Measurements from ENCODE around the gene GRAMD1B.

GRAMD1B gene

GRCh38 chr11:123429913-123430720 is at the start of gene GRAMD1B:
Gene GRAMD1B (plus strand): TSS chr11:123430269. CDS start chr11:123430793, 524 bp downstream.
- no peak within 1 kb of the TSS for H3K27ac ChIP-seq (ENCODE audit: low read depth, low read length)
- H3K4me1 ChIP-seq (ENCODE audit: control insufficient read depth in 5 of 5, insufficient read depth in 5 of 5, low read length in 5 of 5) = peaks cover 0 to 21% (median 13%) of the 10 kb centered on the region in 5 donors
- H3K4me3 ChIP-seq (ENCODE audit: low read depth in 1 of 5, low read length in 5 of 5) = peak within 1 kb of the TSS; percentile 46 to 76 (median 65)
- peak within 1 kb of the TSS in 3 of 5 donors; percentile 19 to 58 (median 44) for H3K9ac ChIP-seq (ENCODE audit: low read length in 5 of 5)
- H3K27me3 ChIP-seq (ENCODE audit: control insufficient read depth in 5 of 5, insufficient read depth in 4 of 5, low read length in 5 of 5) = peaks cover 7 to 29% (median 14%) of the 10 kb centered on the region in 5 donors
- H3K9me3 ChIP-seq (ENCODE audit: control insufficient read depth in 5 of 5, low read length in 5 of 5) = no peaks in the 10 kb centered on the region
- no peaks in the 10 kb centered on the region for H3K36me3 ChIP-seq (ENCODE audit: control insufficient read depth in 5 of 5, insufficient read depth in 5 of 5, low read length in 5 of 5)

- H3K36me3 ChIP-seq (ENCODE audit: control insufficient read depth in 5 of 5, insufficient read depth in 5 of 5, low read length in 5 of 5) = no peaks in the 10 kb centered on the region
- peaks cover 0 to 7% (median 4%) of the 10 kb centered on the region in 5 donors for H3K27me3 ChIP-seq (ENCODE audit: control insufficient read depth in 5 of 5, insufficient read depth in 4 of 5, low read length in 5 of 5)
- no peak overlapping the region for H3K9ac ChIP-seq (ENCODE audit: low read length in 5 of 5)
- H3K4me3 ChIP-seq (ENCODE audit: low read depth in 1 of 5, low read length in 5 of 5) = no peak overlapping the region
- H3K27ac ChIP-seq (ENCODE audit: low read depth, low read length) = no peak overlapping the region
- H3K4me1 ChIP-seq (ENCODE audit: control insufficient read depth in 5 of 5, insufficient read depth in 5 of 5, low read length in 5 of 5) = peaks cover 0 to 6% (median under 1%) of the 10 kb centered on the region in 5 donors
- no peaks in the 10 kb centered on the region for H3K9me3 ChIP-seq (ENCODE audit: control insufficient read depth in 5 of 5, low read length in 5 of 5)
These were observed 48.9 kb upstream of the GRAMD1B start for GRCh38 chr11:123381149-123381548.

- Histone ChIP-seq H3K27ac (ENCODE audit: low read depth, low read length) (no peak overlapping the region), H3K9me3 (ENCODE audit: control insufficient read depth in 5 of 5, low read length in 5 of 5) (no peaks in the 10 kb centered on the region), H3K4me3 (ENCODE audit: low read depth in 1 of 5, low read length in 5 of 5) (no peak overlapping the region), H3K36me3 (ENCODE audit: control insufficient read depth in 5 of 5, insufficient read depth in 5 of 5, low read length in 5 of 5) (no peaks in the 10 kb centered on the region), H3K9ac (ENCODE audit: low read length in 5 of 5) (no peak overlapping the region), H3K27me3 (ENCODE audit: control insufficient read depth in 5 of 5, insufficient read depth in 4 of 5, low read length in 5 of 5) (peaks cover 0 to 7% (median 5%) of the 10 kb centered on the region in 5 donors), H3K4me1 (ENCODE audit: control insufficient read depth in 5 of 5, insufficient read depth in 5 of 5, low read length in 5 of 5) (peaks cover 0 to 6% (median 0%) of the 10 kb centered on the region in 5 donors)
These were observed 48.1 kb upstream of the GRAMD1B start for GRCh38 chr11:123381817-123382554.

- H3K9me3 ChIP-seq (ENCODE audit: control insufficient read depth in 5 of 5, low read length in 5 of 5) = no peaks in the 10 kb centered on the region
- H3K27ac ChIP-seq (ENCODE audit: low read depth, low read length) = no peak overlapping the region
- H3K4me1 ChIP-seq (ENCODE audit: control insufficient read depth in 5 of 5, insufficient read depth in 5 of 5, low read length in 5 of 5) = peaks cover 0 to 6% (median 0%) of the 10 kb centered on the region in 5 donors
- H3K4me3 ChIP-seq (ENCODE audit: low read depth in 1 of 5, low read length in 5 of 5) = no peak overlapping the region
- no peak overlapping the region for H3K9ac ChIP-seq (ENCODE audit: low read length in 5 of 5)
- H3K27me3 ChIP-seq (ENCODE audit: control insufficient read depth in 5 of 5, insufficient read depth in 4 of 5, low read length in 5 of 5) = peaks cover 0 to 8% (median 1%) of the 10 kb centered on the region in 5 donors
- H3K36me3 ChIP-seq (ENCODE audit: control insufficient read depth in 5 of 5, insufficient read depth in 5 of 5, low read length in 5 of 5) = no peaks in the 10 kb centered on the region
These were observed 47.5 kb upstream of the GRAMD1B start for GRCh38 chr11:123382555-123383074.

GRCh38 chr11:123384116-123384515 is 46.0 kb upstream of the GRAMD1B start:
- Histone ChIP-seq H3K27me3 (ENCODE audit: control insufficient read depth in 5 of 5, insufficient read depth in 4 of 5, low read length in 5 of 5) (peaks cover 0 to 8% (median 0%) of the 10 kb centered on the region in 5 donors), H3K9ac (ENCODE audit: low read length in 5 of 5) (no peak overlapping the region), H3K9me3 (ENCODE audit: control insufficient read depth in 5 of 5, low read length in 5 of 5) (no peaks in the 10 kb centered on the region), H3K27ac (ENCODE audit: low read depth, low read length) (no peak overlapping the region), H3K36me3 (ENCODE audit: control insufficient read depth in 5 of 5, insufficient read depth in 5 of 5, low read length in 5 of 5) (no peaks in the 10 kb centered on the region), H3K4me3 (ENCODE audit: low read depth in 1 of 5, low read length in 5 of 5) (no peak overlapping the region), H3K4me1 (ENCODE audit: control insufficient read depth in 5 of 5, insufficient read depth in 5 of 5, low read length in 5 of 5) (peaks cover 0 to 6% (median 0%) of the 10 kb centered on the region in 5 donors)

- no peak overlapping the region for H3K27ac ChIP-seq (ENCODE audit: low read depth, low read length)
These were observed 43.1 kb upstream of the GRAMD1B start for GRCh38 chr11:123386796-123387510.

GRCh38 chr11:123388640-123389039 is 41.4 kb upstream of the GRAMD1B start:
- peaks cover 0 to 6% (median 0%) of the 10 kb centered on the region in 5 donors for H3K4me1 ChIP-seq (ENCODE audit: control insufficient read depth in 5 of 5, insufficient read depth in 5 of 5, low read length in 5 of 5)
- H3K36me3 ChIP-seq (ENCODE audit: control insufficient read depth in 5 of 5, insufficient read depth in 5 of 5, low read length in 5 of 5) = no peaks in the 10 kb centered on the region
- H3K4me3 ChIP-seq (ENCODE audit: low read depth in 1 of 5, low read length in 5 of 5) = no peak overlapping the region
- H3K9ac ChIP-seq (ENCODE audit: low read length in 5 of 5) = no peak overlapping the region
- peaks cover 0 to 4% (median 0%) of the 10 kb centered on the region in 5 donors for H3K27me3 ChIP-seq (ENCODE audit: control insufficient read depth in 5 of 5, insufficient read depth in 4 of 5, low read length in 5 of 5)
- no peaks in the 10 kb centered on the region for H3K9me3 ChIP-seq (ENCODE audit: control insufficient read depth in 5 of 5, low read length in 5 of 5)
- no peak overlapping the region for H3K27ac ChIP-seq (ENCODE audit: low read depth, low read length)

More at GRCh38 chr11:123386796-123387510, 43.1 kb upstream of the GRAMD1B start:
- H3K9ac ChIP-seq (ENCODE audit: low read length in 5 of 5) = no peak overlapping the region
- H3K4me3 ChIP-seq (ENCODE audit: low read depth in 1 of 5, low read length in 5 of 5) = no peak overlapping the region
- no peaks in the 10 kb centered on the region for H3K9me3 ChIP-seq (ENCODE audit: control insufficient read depth in 5 of 5, low read length in 5 of 5)
- peaks cover 0 to 6% (median 0%) of the 10 kb centered on the region in 5 donors for H3K4me1 ChIP-seq (ENCODE audit: control insufficient read depth in 5 of 5, insufficient read depth in 5 of 5, low read length in 5 of 5)
- H3K36me3 ChIP-seq (ENCODE audit: control insufficient read depth in 5 of 5, insufficient read depth in 5 of 5, low read length in 5 of 5) = no peaks in the 10 kb centered on the region
- H3K27me3 ChIP-seq (ENCODE audit: control insufficient read depth in 5 of 5, insufficient read depth in 4 of 5, low read length in 5 of 5) = peaks cover 0 to 4% (median 0%) of the 10 kb centered on the region in 5 donors

- H3K4me1 ChIP-seq (ENCODE audit: control insufficient read depth in 5 of 5, insufficient read depth in 5 of 5, low read length in 5 of 5) = no peaks in the 10 kb centered on the region
- no peaks in the 10 kb centered on the region for H3K9me3 ChIP-seq (ENCODE audit: control insufficient read depth in 5 of 5, low read length in 5 of 5)
- H3K9ac ChIP-seq (ENCODE audit: low read length in 5 of 5) = no peak overlapping the region
- H3K27ac ChIP-seq (ENCODE audit: low read depth, low read length) = no peak overlapping the region
- H3K4me3 ChIP-seq (ENCODE audit: low read depth in 1 of 5, low read length in 5 of 5) = no peak overlapping the region
- peaks cover 0 to 4% (median 0%) of the 10 kb centered on the region in 5 donors for H3K27me3 ChIP-seq (ENCODE audit: control insufficient read depth in 5 of 5, insufficient read depth in 4 of 5, low read length in 5 of 5)
- H3K36me3 ChIP-seq (ENCODE audit: control insufficient read depth in 5 of 5, insufficient read depth in 5 of 5, low read length in 5 of 5) = no peaks in the 10 kb centered on the region
These were observed 39.9 kb upstream of the GRAMD1B start for GRCh38 chr11:123390146-123390545.

- Histone ChIP-seq H3K36me3 (ENCODE audit: control insufficient read depth in 5 of 5, insufficient read depth in 5 of 5, low read length in 5 of 5) (no peaks in the 10 kb centered on the region), H3K27me3 (ENCODE audit: control insufficient read depth in 5 of 5, insufficient read depth in 4 of 5, low read length in 5 of 5) (peaks cover 0 to 4% (median 0%) of the 10 kb centered on the region in 5 donors), H3K4me3 (ENCODE audit: low read depth in 1 of 5, low read length in 5 of 5) (no peak overlapping the region), H3K27ac (ENCODE audit: low read depth, low read length) (no peak overlapping the region), H3K9me3 (ENCODE audit: control insufficient read depth in 5 of 5, low read length in 5 of 5) (no peaks in the 10 kb centered on the region), H3K9ac (ENCODE audit: low read length in 5 of 5) (no peak overlapping the region), H3K4me1 (ENCODE audit: control insufficient read depth in 5 of 5, insufficient read depth in 5 of 5, low read length in 5 of 5) (no peaks in the 10 kb centered on the region)
These were observed 38.3 kb upstream of the GRAMD1B start for GRCh38 chr11:123391646-123392348.

All from subcutaneous abdominal adipose tissue (tissue), 5 donors.